ENCODE measurements around the gene NUDT22.
A peak's percentile ranks its signal among the peaks of the same experiment; 100 is the strongest.

The NUDT22 gene

GRCh38 chr11:64237484-64237951 is 11.4 kb downstream of the NUDT22 start:
- DNase-seq (ENCODE audit: low read depth in 2 of 2), result no peak
- no peak for TF ChIP-seq CTCF (IDR thresholded peaks at IDR 0.05; ENCODE audit: low read depth, low read length)
- no peak overlapping the region for H3K4me3 ChIP-seq (replicated peaks in 1 of 2; ENCODE audit: low read depth in 2 of 2, low read length in 2 of 2)

GRCh38 chr11:64238076-64238475 is 12.0 kb downstream of the NUDT22 start:
- no peak for DNase-seq (ENCODE audit: low read depth in 2 of 2)
- TF ChIP-seq CTCF (IDR thresholded peaks at IDR 0.05; ENCODE audit: low read depth, low read length), result no peak
- H3K4me3 ChIP-seq (replicated peaks in 1 of 2; ENCODE audit: low read depth in 2 of 2, low read length in 2 of 2), result no peak overlapping the region

GRCh38 chr11:64238999-64239398 is 12.9 kb downstream of the NUDT22 start:
- no peak for DNase-seq (ENCODE audit: low read depth in 2 of 2)
- H3K4me3 ChIP-seq (replicated peaks in 1 of 2; ENCODE audit: low read depth in 2 of 2, low read length in 2 of 2), result no peak overlapping the region
- no peak for TF ChIP-seq CTCF (IDR thresholded peaks at IDR 0.05; ENCODE audit: low read depth, low read length)

GRCh38 chr11:64239662-64240434 is 13.8 kb downstream of the NUDT22 start:
- H3K4me3 ChIP-seq (replicated peaks in 1 of 2; ENCODE audit: low read depth in 2 of 2, low read length in 2 of 2), result peak overlapping the region; percentile 66 to 78
- no peak for DNase-seq (ENCODE audit: low read depth in 2 of 2)
- TF ChIP-seq CTCF (IDR thresholded peaks at IDR 0.05; ENCODE audit: low read depth, low read length), result no peak

GRCh38 chr11:64240435-64241240 is 14.6 kb downstream of the NUDT22 start, which contains the start of gene FKBP2:
TSS of gene FKBP2 (plus strand) at chr11:64241095. CDS start at chr11:64242388, 1,293 bp downstream.
- no peak for TF ChIP-seq CTCF (IDR thresholded peaks at IDR 0.05; ENCODE audit: low read depth, low read length)
- peak within 1 kb of the TSS; percentile 78 to 85 for H3K4me3 ChIP-seq (replicated peaks in 1 of 2; ENCODE audit: low read depth in 2 of 2, low read length in 2 of 2)
- peak; percentile 97 to 98 for DNase-seq (ENCODE audit: low read depth in 2 of 2)

GRCh38 chr11:64241241-64241490 is 15.1 kb downstream of the NUDT22 start:
- no peak for TF ChIP-seq CTCF (IDR thresholded peaks at IDR 0.05; ENCODE audit: low read depth, low read length)
- DNase-seq (ENCODE audit: low read depth in 2 of 2), result peak; percentile 100
- H3K4me3 ChIP-seq (replicated peaks in 1 of 2; ENCODE audit: low read depth in 2 of 2, low read length in 2 of 2), result peak overlapping the region; percentile 66 to 78
